ENCODE data around the gene RGS19.

DNA sequence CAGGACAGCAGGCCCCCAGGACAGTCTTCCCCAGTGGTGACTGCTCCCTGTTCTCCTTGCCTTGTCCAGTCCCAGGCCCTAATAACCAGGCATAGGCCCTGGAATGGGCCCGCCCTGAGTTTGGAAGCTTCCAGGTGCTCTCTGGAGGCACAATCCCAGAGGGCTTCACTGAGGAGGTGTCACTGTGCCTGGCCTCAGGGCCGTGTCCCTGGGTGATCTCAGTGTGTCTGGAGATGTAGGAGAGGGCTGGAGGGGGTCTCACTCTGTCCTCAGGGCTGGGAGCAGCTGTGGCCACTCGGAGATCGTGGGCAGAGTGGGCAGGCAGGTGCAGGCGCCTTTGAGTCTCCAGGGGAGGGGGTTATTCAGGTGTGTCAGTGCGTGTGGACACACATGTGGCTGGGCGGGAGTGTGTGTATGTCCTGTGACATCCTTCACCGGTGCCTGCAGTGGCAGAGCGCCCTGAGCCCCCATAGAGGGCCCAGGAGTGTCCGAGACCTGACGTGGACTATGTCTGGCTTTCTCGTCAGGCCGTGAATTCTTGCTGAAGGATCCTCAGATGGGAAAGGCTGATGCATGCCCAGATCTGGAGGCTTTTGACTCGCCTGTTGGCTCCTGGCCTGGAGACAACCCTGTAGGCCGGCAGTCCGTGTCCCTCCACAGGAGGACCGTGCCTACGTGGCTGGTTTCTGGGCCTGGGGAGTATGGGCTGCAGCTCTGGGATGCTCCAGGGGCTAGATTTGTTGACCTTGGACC, 33.5 kb upstream of the RGS19 start:
- TF ChIP-seq, protein P1, sequence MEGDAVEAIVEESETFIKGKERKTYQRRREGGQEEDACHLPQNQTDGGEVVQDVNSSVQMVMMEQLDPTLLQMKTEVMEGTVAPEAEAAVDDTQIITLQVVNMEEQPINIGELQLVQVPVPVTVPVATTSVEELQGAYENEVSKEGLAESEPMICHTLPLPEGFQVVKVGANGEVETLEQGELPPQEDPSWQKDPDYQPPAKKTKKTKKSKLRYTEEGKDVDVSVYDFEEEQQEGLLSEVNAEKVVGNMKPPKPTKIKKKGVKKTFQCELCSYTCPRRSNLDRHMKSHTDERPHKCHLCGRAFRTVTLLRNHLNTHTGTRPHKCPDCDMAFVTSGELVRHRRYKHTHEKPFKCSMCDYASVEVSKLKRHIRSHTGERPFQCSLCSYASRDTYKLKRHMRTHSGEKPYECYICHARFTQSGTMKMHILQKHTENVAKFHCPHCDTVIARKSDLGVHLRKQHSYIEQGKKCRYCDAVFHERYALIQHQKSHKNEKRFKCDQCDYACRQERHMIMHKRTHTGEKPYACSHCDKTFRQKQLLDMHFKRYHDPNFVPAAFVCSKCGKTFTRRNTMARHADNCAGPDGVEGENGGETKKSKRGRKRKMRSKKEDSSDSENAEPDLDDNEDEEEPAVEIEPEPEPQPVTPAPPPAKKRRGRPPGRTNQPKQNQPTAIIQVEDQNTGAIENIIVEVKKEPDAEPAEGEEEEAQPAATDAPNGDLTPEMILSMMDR (IDR thresholded peaks at IDR 0.05), result no peak
- TF ChIP-seq POLR2A (IDR thresholded peaks at IDR 0.05), result no peak
